Muscle layer of duodenum (tissue), 2 donors: ENCODE results near the gene POU2AF2.
"Not testable (repeated sequence)": the region's sequence is repeated elsewhere in the genome, so short reads cannot be mapped to it uniquely, and the experiment has no call there.

Experiments
- H3K27ac ChIP-seq: one replicate; pipeline ENCODE4 v1.7.0; 2013; ENCODE audit warnings: mild to moderate bottlenecking, low read length
- H3K27me3 ChIP-seq: one replicate; pipeline ENCODE4 v1.7.0; 2013; ENCODE audit warnings: low read depth, mild to moderate bottlenecking, control low read depth, low read length
- H3K36me3 ChIP-seq, 2 donors: one replicate each; pipeline ENCODE4 v1.7.0; 2013; ENCODE audit warnings: low read length in 2 of 2, control low read depth in 1 of 2, mild to moderate bottlenecking in 1 of 2; ENCODE audit not compliant: insufficient read depth in 2 of 2, control insufficient read depth in 1 of 2
- H3K4me1 ChIP-seq, 2 donors: one replicate each; pipeline ENCODE4 v1.7.0; 2013; ENCODE audit warnings: low read length in 2 of 2, mild to moderate bottlenecking in 2 of 2, control low read depth in 1 of 2, moderate library complexity in 1 of 2; ENCODE audit not compliant: insufficient read depth in 2 of 2, control insufficient read depth in 1 of 2
- H3K4me3 ChIP-seq, 2 donors: one replicate each; pipeline ENCODE4 v1.7.0; 2013; ENCODE audit warnings: low read length in 2 of 2, low read depth in 1 of 2, mild to moderate bottlenecking in 1 of 2
- H3K9me3 ChIP-seq, 2 donors: one replicate each; pipeline ENCODE4 v1.7.0; 2013; ENCODE audit warnings: low read length in 2 of 2, control low read depth in 1 of 2, mild to moderate bottlenecking in 1 of 2; ENCODE audit not compliant: control insufficient read depth in 1 of 2
- donor health status: healthy.

Gene POU2AF2

GRCh38 chr11:111245425-111245824, at the start of gene POU2AF2:
POU2AF2 (plus strand) TSS chr11:111245725; CDS start chr11:111245854, 129 bp downstream.
- no peaks in the 10 kb centered on the region for H3K4me1 ChIP-seq
- no peaks in the 10 kb centered on the region for H3K36me3 ChIP-seq
- H3K4me3 ChIP-seq, result no peak within 1 kb of the TSS
- H3K27me3 ChIP-seq, result no peaks in the 10 kb centered on the region
- H3K27ac ChIP-seq, result no peak within 1 kb of the TSS
- no peaks in the 10 kb centered on the region for H3K9me3 ChIP-seq

GRCh38 chr11:111200010-111200534, 45.5 kb upstream of the POU2AF2 start:
- Histone ChIP-seq H3K36me3 (no peaks in the 10 kb centered on the region), H3K27ac (no peak overlapping the region), H3K27me3 (no peaks in the 10 kb centered on the region), H3K4me1 (no peaks in the 10 kb centered on the region), H3K9me3 (no peaks in the 10 kb centered on the region), H3K4me3 (no peak overlapping the region)

GRCh38 chr11:111204211-111204610, 41.3 kb upstream of the POU2AF2 start:
- Histone ChIP-seq H3K4me1 (no peaks in the 10 kb centered on the region), H3K36me3 (no peaks in the 10 kb centered on the region), H3K27ac (no peak overlapping the region), H3K9me3 (no peaks in the 10 kb centered on the region), H3K4me3 (no peak overlapping the region), H3K27me3 (no peaks in the 10 kb centered on the region)

GRCh38 chr11:111205632-111206385, 39.7 kb upstream of the POU2AF2 start:
- no peak overlapping the region for H3K27ac ChIP-seq
- no peaks in the 10 kb centered on the region for H3K27me3 ChIP-seq

GRCh38 chr11:111206472-111206871, 39.1 kb upstream of the POU2AF2 start:
- Histone ChIP-seq H3K4me1 (no peaks in the 10 kb centered on the region), H3K27me3 (no peaks in the 10 kb centered on the region), H3K4me3 (no peak overlapping the region), H3K36me3 (no peaks in the 10 kb centered on the region), H3K9me3 (no peaks in the 10 kb centered on the region), H3K27ac (no peak overlapping the region)

More at GRCh38 chr11:111205632-111206385, 39.7 kb upstream of the POU2AF2 start:
- Histone ChIP-seq H3K36me3 (no peaks in the 10 kb centered on the region), H3K4me3 (no peak overlapping the region), H3K9me3 (no peaks in the 10 kb centered on the region), H3K4me1 (no peaks in the 10 kb centered on the region)

- no peaks in the 10 kb centered on the region for H3K36me3 ChIP-seq
- no peak overlapping the region for H3K27ac ChIP-seq
- no peak overlapping the region for H3K4me3 ChIP-seq
- H3K27me3 ChIP-seq, result no peaks in the 10 kb centered on the region
- no peaks in the 10 kb centered on the region for H3K4me1 ChIP-seq
- no peaks in the 10 kb centered on the region for H3K9me3 ChIP-seq
Observed at GRCh38 chr11:111207213-111207612, 38.3 kb upstream of the POU2AF2 start.

- H3K9me3 ChIP-seq, result no peaks in the 10 kb centered on the region
- no peaks in the 10 kb centered on the region for H3K27me3 ChIP-seq
- H3K4me1 ChIP-seq, result no peaks in the 10 kb centered on the region
Observed at GRCh38 chr11:111209543-111210355, 35.8 kb upstream of the POU2AF2 start.

GRCh38 chr11:111213256-111213655, 32.3 kb upstream of the POU2AF2 start:
- Histone ChIP-seq H3K27me3 (no peaks in the 10 kb centered on the region), H3K9me3 (no peaks in the 10 kb centered on the region), H3K36me3 (no peaks in the 10 kb centered on the region), H3K27ac (no peak overlapping the region), H3K4me1 (no peaks in the 10 kb centered on the region), H3K4me3 (no peak overlapping the region)

More at GRCh38 chr11:111209543-111210355, 35.8 kb upstream of the POU2AF2 start:
- no peak overlapping the region for H3K27ac ChIP-seq
- H3K36me3 ChIP-seq, result no peaks in the 10 kb centered on the region
- no peak overlapping the region for H3K4me3 ChIP-seq

GRCh38 chr11:111220721-111221120, 24.8 kb upstream of the POU2AF2 start:
- Histone ChIP-seq H3K27ac (no peak overlapping the region), H3K36me3 (no peaks in the 10 kb centered on the region), H3K9me3 (no peaks in the 10 kb centered on the region), H3K4me1 (no peaks in the 10 kb centered on the region), H3K27me3 (no peaks in the 10 kb centered on the region), H3K4me3 (no peak overlapping the region)

GRCh38 chr11:111221208-111221607, 24.3 kb upstream of the POU2AF2 start:
- H3K27ac ChIP-seq, result no peak overlapping the region
- no peaks in the 10 kb centered on the region for H3K36me3 ChIP-seq

GRCh38 chr11:111221936-111222335, 23.6 kb upstream of the POU2AF2 start:
- H3K4me1 ChIP-seq, H3K36me3 ChIP-seq, H3K9me3 ChIP-seq, H3K27me3 ChIP-seq, H3K4me3 ChIP-seq, H3K27ac ChIP-seq: not testable (repeated sequence)

More at GRCh38 chr11:111221208-111221607, 24.3 kb upstream of the POU2AF2 start:
- H3K4me1 ChIP-seq, result no peaks in the 10 kb centered on the region
- H3K9me3 ChIP-seq, result no peaks in the 10 kb centered on the region
- H3K27me3 ChIP-seq, result no peaks in the 10 kb centered on the region
- H3K4me3 ChIP-seq, result no peak overlapping the region
